H9 (cell line): Measurements from ENCODE around the gene CCSER2. TPM values are rescaled to one million over a fixed set of nuclear protein-coding genes. Genes with fewer than 3 reads are reported as not detected.

Experiments used
- DNase-seq: peaks from one replicate; pipeline ENCODE4 v3.0.0-alpha.2; 2017
- H2AFZ ChIP-seq: one replicate; pipeline ENCODE4 v1.6.1; 2013; ENCODE audit warnings: mild to moderate bottlenecking, low read length, control low read depth, moderate library complexity
- H2AK5ac ChIP-seq: 2 replicates; pipeline ENCODE4 v1.6.1; 2013; ENCODE audit warnings: low read length, control low read depth, mixed read lengths; ENCODE audit not compliant: insufficient read length
- H2BK120ac ChIP-seq: one replicate; pipeline ENCODE4 v1.6.1; 2013; ENCODE audit warnings: low read depth, mild to moderate bottlenecking, low read length, control low read depth, inconsistent platforms; ENCODE audit not compliant: poor library complexity, severe bottlenecking
- H2BK12ac ChIP-seq: 2 replicates; pipeline ENCODE4 v1.6.1; 2013; ENCODE audit warnings: low read length, control low read depth, mixed read lengths, low read depth; ENCODE audit not compliant: insufficient read length
- H2BK15ac ChIP-seq: 2 replicates; pipeline ENCODE4 v1.6.1; 2013; ENCODE audit warnings: low read depth, low read length, control low read depth
- H2BK20ac ChIP-seq: one replicate; pipeline ENCODE4 v1.6.1; 2013; ENCODE audit warnings: low read depth, mild to moderate bottlenecking, low read length, control low read depth, inconsistent platforms; ENCODE audit not compliant: poor library complexity, severe bottlenecking
- H2BK5ac ChIP-seq: 2 replicates; pipeline ENCODE4 v1.6.1; 2013; ENCODE audit warnings: low read length, control low read depth, mixed read lengths; ENCODE audit not compliant: insufficient read length
- H3K14ac ChIP-seq: 2 replicates; pipeline ENCODE4 v1.6.1; 2013; ENCODE audit warnings: low read length, control low read depth; ENCODE audit not compliant: insufficient read depth
- H3K18ac ChIP-seq: 2 replicates; pipeline ENCODE4 v1.6.1; 2013; ENCODE audit warnings: low read depth, mild to moderate bottlenecking, mixed read lengths, low read length, control low read depth; ENCODE audit not compliant: insufficient read length
- H3K23ac ChIP-seq: 2 replicates; pipeline ENCODE4 v1.6.1; 2013; ENCODE audit warnings: low read length, control low read depth, mixed read lengths, low read depth; ENCODE audit not compliant: insufficient read length
- H3K23me2 ChIP-seq: 2 replicates; pipeline ENCODE4 v1.6.1; 2013; ENCODE audit warnings: low read depth, mild to moderate bottlenecking, mixed read lengths, low read length, control low read depth; ENCODE audit not compliant: insufficient read length, poor library complexity, severe bottlenecking
- H3K27ac ChIP-seq: 2 replicates; pipeline ENCODE4 v1.5.1; 2013; ENCODE audit warnings: low read length, control low read depth, mixed read lengths, low read depth; ENCODE audit not compliant: insufficient read length
- H3K27me3 ChIP-seq: 2 replicates; pipeline ENCODE4 v1.6.1; 2013; ENCODE audit warnings: low read length, control low read depth, inconsistent platforms; ENCODE audit not compliant: insufficient read depth
- H3K4ac ChIP-seq: 2 replicates; pipeline ENCODE4 v1.6.1; 2013; ENCODE audit warnings: low read depth, mild to moderate bottlenecking, control low read depth, inconsistent platforms, low read length, moderate library complexity
- H3K4me1 ChIP-seq: 2 replicates; pipeline ENCODE4 v1.6.1; 2013; ENCODE audit warnings: low read length, control low read depth, inconsistent platforms; ENCODE audit not compliant: insufficient read depth
- H3K4me2 ChIP-seq: 2 replicates; pipeline ENCODE4 v1.6.1; 2013; ENCODE audit warnings: low read length, control low read depth, mixed read lengths; ENCODE audit not compliant: insufficient read length, insufficient read depth
- H3K56ac ChIP-seq: 2 replicates; pipeline ENCODE4 v1.6.1; 2013; ENCODE audit warnings: low read depth, mild to moderate bottlenecking, mixed read lengths, low read length, control low read depth; ENCODE audit not compliant: insufficient read length
- H3K79me1 ChIP-seq: 2 replicates; pipeline ENCODE4 v1.6.1; 2013; ENCODE audit warnings: low read depth, mild to moderate bottlenecking, moderate library complexity, low read length, control low read depth, inconsistent platforms; ENCODE audit not compliant: insufficient read depth, poor library complexity, severe bottlenecking
- H3K79me2 ChIP-seq: 2 replicates; pipeline ENCODE4 v1.6.1; 2013; ENCODE audit warnings: low read length, control low read depth, inconsistent platforms; ENCODE audit not compliant: insufficient read depth
- H3K9ac ChIP-seq: 2 replicates; pipeline ENCODE4 v1.6.1; 2013; ENCODE audit warnings: low read length, control low read depth, mixed read lengths; ENCODE audit not compliant: insufficient read length; ENCODE audit errors: extremely low read depth
- H3K9me3 ChIP-seq: one replicate; pipeline ENCODE4 v1.6.1; 2013; ENCODE audit warnings: low read depth, low read length, inconsistent platforms; ENCODE audit not compliant: control insufficient read depth
- H3T11ph ChIP-seq: one replicate; pipeline ENCODE4 v1.6.1; 2013; ENCODE audit warnings: mild to moderate bottlenecking, low read length, control low read depth, inconsistent platforms
- H4K20me1 ChIP-seq: one replicate; pipeline ENCODE4 v1.6.1; 2013; ENCODE audit not compliant: control insufficient read depth, insufficient read length, insufficient read depth
- H4K5ac ChIP-seq: 2 replicates; pipeline ENCODE4 v1.6.1; 2013; ENCODE audit warnings: low read depth, mild to moderate bottlenecking, mixed read lengths, low read length, control low read depth; ENCODE audit not compliant: insufficient read length
- H4K8ac ChIP-seq: replicated peaks from 2 replicates; pipeline ENCODE4 v1.6.1; 2013; ENCODE audit warnings: low read length, control low read depth, mixed read lengths, low read depth; ENCODE audit not compliant: insufficient read length
- H4K91ac ChIP-seq: 2 replicates; pipeline ENCODE4 v1.6.1; 2013; ENCODE audit warnings: low read depth, mild to moderate bottlenecking, moderate library complexity, mixed read lengths, low read length, control low read depth; ENCODE audit not compliant: insufficient read length
- H3K27ac Mint-ChIP-seq, 3 experiments: 2 replicates in 2 of 3; 3 replicates in 1 of 3; pipeline ENCODE4 v1.8.0; 2020 to 2021; ENCODE audit warnings: mixed read lengths in 3 of 3, mild to moderate bottlenecking in 1 of 3, moderate library complexity in 1 of 3
- H3K27me3 Mint-ChIP-seq: 2 replicates; pipeline ENCODE4 v1.8.0; 2021; ENCODE audit warnings: low read depth, mild to moderate bottlenecking, moderate library complexity, mixed read lengths
- H3K36me3 Mint-ChIP-seq, 3 experiments: 2 replicates in 2 of 3; 3 replicates in 1 of 3; pipeline ENCODE4 v1.8.0; 2020 to 2021; ENCODE audit warnings: low read depth in 3 of 3, mixed read lengths in 3 of 3; ENCODE audit not compliant: insufficient read depth in 1 of 3
- H3K4me1 Mint-ChIP-seq, 2 experiments: 2 replicates each; pipeline ENCODE4 v1.8.0; 2020; ENCODE audit warnings: mixed read lengths in 2 of 2
- H3K4me3 Mint-ChIP-seq, 2 experiments: 2 replicates in 1 of 2; 3 replicates in 1 of 2; pipeline ENCODE4 v1.8.0; 2020 to 2021; ENCODE audit warnings: mild to moderate bottlenecking in 2 of 2, mixed read lengths in 2 of 2, moderate library complexity in 1 of 2
- H3K9me3 Mint-ChIP-seq, 2 experiments: 2 replicates in 1 of 2; 3 replicates in 1 of 2; pipeline ENCODE4 v1.8.0; 2020; ENCODE audit warnings: mild to moderate bottlenecking in 2 of 2, mixed read lengths in 2 of 2, moderate library complexity in 1 of 2
- WGBS: extraction: QIAGEN DNeasy Blood & Tissue Kit; methylation state at CpG from one replicate; pipeline ENCODE4 v1.1.7; 2013; ENCODE audit warnings: missing lambda C conversion rate, low lambda C conversion rate, mixed read lengths; ENCODE audit not compliant: insufficient read length; ENCODE audit errors: extremely low coverage; 5-methylcytosine and 5-hydroxymethylcytosine counted together
- total RNA-seq: library from RNA; stranded (reverse); gene quantifications from 2 replicates; pipeline ENCODE4 v1.2.1, GENCODE V29; 2021
- TF ChIP-seq, protein P1 (sequence below): fragments of 200-600 bp; sonication (generic); conservative IDR thresholded peaks from 3 replicates; pipeline ENCODE4 v1.8.0; 2021; ENCODE audit warnings: antibody characterized with exemption, mild to moderate bottlenecking

CCSER2 gene
- total RNA-seq, 1 experiment from 2014 or later = 22.2 TPM

- Histone ChIP-seq H3K4me2 (no peak overlapping the region), H2AFZ (no peak overlapping the region), H2BK20ac (no peak overlapping the region), H2BK5ac (no peak overlapping the region), H3K4me1 (peaks cover 6% of the 10 kb centered on the region; the same call in 1 of the 2 replicates), H2AK5ac (no peak overlapping the region), H3K9me3 (no peaks in the 10 kb centered on the region), H3K79me1 (peaks cover 3% of the 10 kb centered on the region), H4K20me1 (no peaks in the 10 kb centered on the region), H3K14ac (no peak overlapping the region), H4K5ac (no peak overlapping the region), H3K79me2 (peaks cover 4% of the 10 kb centered on the region; the same call in 1 of the 2 replicates), H3T11ph (no peak overlapping the region), H4K91ac (no peak overlapping the region), H3K18ac (no peak overlapping the region), H3K23ac (no peak overlapping the region), H3K27ac (no peak overlapping the region), H3K27me3 (no peaks in the 10 kb centered on the region), H3K56ac (no peak overlapping the region), H2BK120ac (no peak overlapping the region), H3K23me2 (no peaks in the 10 kb centered on the region), H2BK15ac (no peak overlapping the region), H3K4ac (no peak overlapping the region), H4K8ac (no peak overlapping the region), H2BK12ac (no peak overlapping the region), H3K9ac (no peak overlapping the region)
- WGBS = no CpG with 5 or more reads among the region's 6 CpGs
- Mint-ChIP-seq H3K9me3 (peaks cover 5 to 6% of the 10 kb centered on the region in 2 experiments), H3K4me3 (no peak overlapping the region), H3K4me1 (peaks cover 17 to 21% of the 10 kb centered on the region in 2 experiments), H3K27ac (peak overlapping the region in 1 of 3 experiments; percentile 32; a peak in 1 of 7 replicates), H3K27me3 (no peaks in the 10 kb centered on the region), H3K36me3 (peaks cover 3 to 9% (median 4%) of the 10 kb centered on the region in 3 experiments; a peak in 6 of 7 replicates)
- TF ChIP-seq, protein P1, sequence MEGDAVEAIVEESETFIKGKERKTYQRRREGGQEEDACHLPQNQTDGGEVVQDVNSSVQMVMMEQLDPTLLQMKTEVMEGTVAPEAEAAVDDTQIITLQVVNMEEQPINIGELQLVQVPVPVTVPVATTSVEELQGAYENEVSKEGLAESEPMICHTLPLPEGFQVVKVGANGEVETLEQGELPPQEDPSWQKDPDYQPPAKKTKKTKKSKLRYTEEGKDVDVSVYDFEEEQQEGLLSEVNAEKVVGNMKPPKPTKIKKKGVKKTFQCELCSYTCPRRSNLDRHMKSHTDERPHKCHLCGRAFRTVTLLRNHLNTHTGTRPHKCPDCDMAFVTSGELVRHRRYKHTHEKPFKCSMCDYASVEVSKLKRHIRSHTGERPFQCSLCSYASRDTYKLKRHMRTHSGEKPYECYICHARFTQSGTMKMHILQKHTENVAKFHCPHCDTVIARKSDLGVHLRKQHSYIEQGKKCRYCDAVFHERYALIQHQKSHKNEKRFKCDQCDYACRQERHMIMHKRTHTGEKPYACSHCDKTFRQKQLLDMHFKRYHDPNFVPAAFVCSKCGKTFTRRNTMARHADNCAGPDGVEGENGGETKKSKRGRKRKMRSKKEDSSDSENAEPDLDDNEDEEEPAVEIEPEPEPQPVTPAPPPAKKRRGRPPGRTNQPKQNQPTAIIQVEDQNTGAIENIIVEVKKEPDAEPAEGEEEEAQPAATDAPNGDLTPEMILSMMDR = no peak
- no peak for DNase-seq
Measured at GRCh38 chr10:84342584-84342983, 14.2 kb downstream of the CCSER2 start.
